Activated CD8-positive, alpha-beta memory T cell treated with anti-CD3 and anti-CD28 coated beads, Interleukin-2, amount 50 U/mL, for 1 hour (primary cell): ENCODE results near the gene VARS1.
"Not testable (repeated sequence)": the region's sequence is repeated elsewhere in the genome, so short reads cannot be mapped to it uniquely, and the experiment has no call there.

ENCODE experiments used
- DNase-seq: peaks from one replicate; pipeline ENCODE4 v3.0.0-alpha.2; 2020; ENCODE audit errors: extremely low read depth

The VARS1 gene

DNA sequence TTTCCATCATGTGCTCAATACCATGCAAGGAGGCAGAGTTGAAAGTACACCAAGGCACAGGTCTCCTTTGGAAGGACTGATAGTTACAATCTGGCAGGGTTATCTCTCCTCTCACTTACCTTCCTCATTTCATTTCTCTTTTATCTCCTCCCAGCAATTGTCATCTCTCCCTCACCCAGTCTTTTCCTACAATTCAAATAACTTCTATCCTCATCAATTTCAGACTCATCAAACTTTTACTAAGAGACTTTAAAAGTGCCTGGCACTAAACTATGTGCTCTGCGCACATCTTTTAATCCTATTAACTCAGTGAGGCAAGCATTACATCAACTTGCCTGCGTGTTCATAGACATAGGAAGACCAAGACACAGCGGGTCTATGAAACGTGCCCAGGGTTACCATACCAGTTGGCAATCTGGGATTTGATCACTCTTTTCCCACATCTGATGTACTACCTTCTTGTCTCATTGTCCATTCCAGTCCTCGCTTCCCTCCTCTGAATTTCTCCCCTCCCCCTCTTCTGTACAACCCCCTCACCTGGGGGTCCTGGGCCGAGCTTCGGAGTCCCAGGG lies 1.2 kb downstream of the VARS1 start:
- DNase-seq = no peak

DNA sequence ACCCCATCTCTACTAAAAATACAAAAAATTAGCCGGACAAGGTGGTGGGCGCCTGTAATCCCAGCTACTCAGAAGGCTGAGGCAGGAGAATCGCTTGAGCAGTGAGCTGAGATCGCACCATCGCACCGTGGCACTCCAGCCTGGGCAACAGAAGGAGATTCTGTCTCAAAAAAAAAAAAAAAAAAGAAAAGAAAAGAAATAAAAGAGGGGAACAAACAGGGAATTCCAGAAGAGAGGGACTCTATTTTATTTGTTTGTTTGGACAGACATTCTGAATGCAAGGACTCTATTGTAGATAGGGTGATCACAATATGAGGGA lies 1.7 kb downstream of the VARS1 start:
- DNase-seq = not testable (repeated sequence)

DNA sequence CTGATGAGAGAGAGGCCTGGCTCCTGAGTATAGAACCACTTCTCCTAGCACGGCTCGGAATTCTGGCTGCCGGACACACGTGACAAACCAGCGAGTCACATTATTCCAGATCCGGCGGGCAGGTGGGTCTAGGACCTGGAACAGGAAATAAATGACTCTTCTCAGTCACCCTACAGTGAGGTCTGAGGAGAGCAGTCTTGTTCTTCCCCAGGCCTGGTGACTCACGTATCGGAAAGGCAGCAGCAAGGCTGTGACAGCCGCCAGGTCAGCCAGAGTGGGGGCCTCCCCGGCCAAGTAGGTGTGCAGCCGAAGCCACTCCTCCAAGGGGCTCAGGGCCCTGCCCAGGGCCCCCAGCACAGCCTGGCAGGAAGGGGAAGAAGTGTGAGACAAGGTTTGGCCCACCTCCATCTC lies 2.8 kb downstream of the VARS1 start:
- DNase-seq = no peak

- no peak for DNase-seq
Observed at GRCh38 chr6:31792090-31792374, 3.5 kb downstream of the VARS1 start.

DNA sequence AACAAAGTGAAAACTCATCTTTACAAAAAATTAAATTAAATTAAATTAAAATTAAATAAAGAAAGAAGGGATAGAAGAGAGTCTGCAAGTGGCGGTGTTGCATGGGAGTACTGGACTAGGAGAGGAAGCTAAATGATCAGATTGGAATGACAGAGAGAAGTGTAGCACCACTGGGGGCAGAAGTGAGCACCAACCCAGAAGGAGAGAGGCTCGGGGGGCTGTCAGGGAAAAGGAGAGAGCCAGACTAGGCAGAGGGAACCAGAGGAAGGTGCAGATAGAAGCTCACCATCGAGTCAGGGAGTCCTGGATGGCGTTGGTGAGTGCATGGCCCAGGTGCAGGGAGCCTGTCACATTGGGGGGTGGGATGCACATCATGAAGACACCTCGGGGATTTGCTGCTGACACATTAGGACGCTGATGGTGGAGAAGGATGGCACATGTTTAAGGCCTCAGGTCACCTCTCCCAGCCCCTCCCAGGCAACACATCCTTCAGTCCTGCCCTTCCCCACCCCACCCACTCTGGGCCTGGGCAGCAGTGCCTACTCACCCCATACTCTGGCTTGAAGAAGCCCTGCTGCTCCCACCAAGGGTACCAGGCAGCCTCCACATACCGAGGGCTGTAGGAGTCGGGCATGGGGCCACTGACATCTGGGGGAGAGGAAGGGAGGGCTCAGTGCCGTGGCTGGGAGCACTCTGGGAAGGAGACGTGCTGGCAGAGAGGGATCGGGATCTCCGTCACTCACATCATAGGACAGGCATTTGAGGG lies 4.0 kb downstream of the VARS1 start:
- no peak for DNase-seq

DNA sequence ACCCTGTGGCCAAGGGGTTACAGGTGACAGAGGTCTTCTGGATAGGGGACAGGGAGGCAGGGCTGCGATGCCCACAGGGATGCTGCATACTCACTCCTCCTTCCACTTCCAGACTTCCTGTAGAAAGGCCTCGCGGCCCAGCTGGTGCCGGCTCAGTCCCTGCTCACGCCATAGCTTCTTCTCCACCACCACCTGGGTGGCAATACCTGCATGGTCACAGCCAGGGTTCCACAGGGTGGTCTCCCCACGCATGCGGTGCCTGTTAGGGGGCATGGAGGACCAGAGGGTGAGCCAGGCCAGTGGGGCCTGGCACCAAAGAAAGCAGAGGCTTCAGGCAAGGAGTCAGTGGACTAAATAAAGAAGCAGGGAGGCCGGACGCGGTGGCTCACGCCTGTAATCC lies 10.1 kb downstream of the VARS1 start:
- no peak for DNase-seq

DNA sequence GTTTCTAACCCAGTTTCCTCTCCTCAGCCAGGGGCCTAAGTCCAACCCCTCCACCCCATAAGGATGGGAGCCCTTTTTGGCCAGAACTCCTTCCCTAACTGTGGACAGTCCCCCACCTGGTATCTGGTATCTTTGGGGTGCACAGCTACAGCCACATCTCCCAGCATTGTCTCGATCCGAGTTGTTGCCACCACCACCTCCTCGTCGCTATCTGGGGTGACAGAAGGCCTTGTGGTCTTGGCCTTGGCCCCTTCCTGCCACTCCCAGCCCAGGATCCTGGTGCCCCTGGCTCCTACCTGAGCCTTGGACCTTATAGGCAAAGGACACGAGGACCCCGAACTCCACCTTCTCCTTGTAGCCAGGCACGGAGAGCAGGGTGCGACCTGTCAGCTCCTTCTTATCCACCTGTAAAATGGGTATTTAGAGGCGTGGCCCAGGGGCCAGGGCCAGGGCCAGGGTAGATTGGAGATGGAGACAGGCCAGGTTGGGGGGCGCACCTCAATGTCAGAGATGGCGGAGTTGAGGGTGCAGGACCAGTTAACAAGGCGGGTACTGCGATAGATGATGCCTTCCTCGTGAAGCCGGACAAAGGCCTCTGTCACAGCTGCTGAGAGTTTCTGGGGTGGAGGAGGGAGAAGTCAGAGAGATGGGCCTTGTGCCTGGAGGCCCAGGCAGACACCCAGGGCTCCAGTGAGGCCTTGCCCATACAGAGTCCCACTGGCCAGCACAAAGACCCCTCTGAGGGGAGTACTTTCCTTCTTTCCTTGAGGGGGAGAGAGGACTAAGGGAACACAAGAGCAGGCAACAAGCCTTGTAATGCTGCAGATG lies 11.2 kb downstream of the VARS1 start:
- DNase-seq = no peak

DNA sequence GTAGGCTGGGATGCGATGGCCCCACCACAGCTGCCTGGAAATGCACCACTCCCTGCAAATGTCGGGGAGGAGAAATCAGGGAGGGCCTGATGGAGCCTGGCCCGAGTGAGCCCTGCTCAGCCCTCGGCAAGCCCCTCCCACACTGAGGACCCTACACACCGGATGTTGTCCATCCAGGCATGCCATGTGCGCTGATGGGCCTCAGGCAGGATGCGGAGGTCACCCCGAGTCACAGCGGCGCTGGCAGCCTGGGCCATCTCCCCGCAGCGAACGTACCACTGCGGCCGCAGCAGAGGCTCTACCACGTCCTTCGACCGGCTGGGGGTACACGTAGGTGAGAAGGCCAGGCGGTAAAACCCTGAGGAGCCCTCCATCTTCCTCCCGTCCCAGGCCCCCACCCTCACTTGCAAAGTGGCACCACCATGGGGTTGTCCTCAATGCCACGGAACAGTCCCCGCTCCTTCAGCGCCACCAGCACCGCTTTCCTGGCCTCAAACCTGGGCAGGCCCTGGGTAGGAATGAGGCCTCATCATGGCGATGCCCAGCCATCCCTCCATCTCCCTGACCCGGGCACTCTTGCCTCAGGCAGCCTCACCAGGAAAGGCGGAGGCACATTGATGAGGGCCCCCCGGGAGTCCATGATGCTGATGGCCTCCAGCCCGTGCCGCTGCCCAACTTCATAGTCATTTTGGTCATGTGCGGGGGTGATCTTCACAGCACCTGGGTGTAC lies 13.3 kb downstream of the VARS1 start:
- DNase-seq = no peak

- no peak for DNase-seq
Observed at GRCh38 chr6:31781244-31782125, 14.1 kb downstream of the VARS1 start.

GRCh38 chr6:31780507-31781243 lies 14.9 kb downstream of the VARS1 start:
- no peak for DNase-seq

- no peak for DNase-seq
Observed at GRCh38 chr6:31779908-31780307, 15.6 kb downstream of the VARS1 start.

DNA sequence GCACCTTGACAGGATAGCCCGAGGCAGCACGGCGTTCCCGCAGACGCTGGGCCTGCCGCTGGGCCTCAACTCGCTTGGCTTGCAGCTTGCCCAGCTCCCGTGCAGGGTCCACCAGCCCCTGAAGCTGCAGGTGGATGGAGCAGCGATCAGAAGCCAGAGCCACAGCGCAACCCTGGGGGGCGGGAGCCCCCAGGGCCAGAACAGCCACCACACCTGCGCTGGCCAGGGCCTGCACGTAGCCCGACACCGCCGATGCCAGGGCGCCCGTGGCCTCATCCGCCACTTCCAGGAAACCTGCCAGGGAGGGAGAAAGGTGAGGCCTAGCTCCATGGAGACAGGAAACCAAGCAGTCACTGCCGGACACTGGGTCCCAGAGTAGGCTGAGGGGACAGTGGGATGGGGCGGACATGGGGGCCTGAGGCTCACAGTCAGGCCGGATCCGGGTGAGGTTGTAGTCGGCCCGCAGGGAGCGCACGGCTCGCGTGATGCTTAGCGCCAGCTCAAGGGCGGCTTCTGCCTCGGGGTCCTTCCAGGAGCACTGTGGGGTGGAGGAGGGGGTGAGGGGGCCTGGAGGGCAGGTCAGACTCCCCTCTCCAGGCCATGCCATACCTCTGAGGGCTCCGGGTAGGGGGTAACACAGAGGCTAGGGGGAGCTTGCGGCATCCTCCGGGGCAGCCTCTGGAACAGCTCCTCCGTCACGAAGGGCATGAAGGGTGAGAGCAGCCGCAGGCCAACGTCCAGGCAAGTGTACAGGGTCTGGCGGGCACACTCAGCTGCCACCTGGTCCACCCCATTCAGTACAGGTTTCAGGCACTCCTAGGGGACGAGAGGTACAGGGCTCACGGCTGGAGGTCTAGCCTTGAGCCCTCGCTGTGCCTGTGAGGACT lies 16.3 kb downstream of the VARS1 start:
- no peak for DNase-seq

GRCh38 chr6:31778193-31778592 lies 17.4 kb downstream of the VARS1 start:
- DNase-seq = no peak

DNA sequence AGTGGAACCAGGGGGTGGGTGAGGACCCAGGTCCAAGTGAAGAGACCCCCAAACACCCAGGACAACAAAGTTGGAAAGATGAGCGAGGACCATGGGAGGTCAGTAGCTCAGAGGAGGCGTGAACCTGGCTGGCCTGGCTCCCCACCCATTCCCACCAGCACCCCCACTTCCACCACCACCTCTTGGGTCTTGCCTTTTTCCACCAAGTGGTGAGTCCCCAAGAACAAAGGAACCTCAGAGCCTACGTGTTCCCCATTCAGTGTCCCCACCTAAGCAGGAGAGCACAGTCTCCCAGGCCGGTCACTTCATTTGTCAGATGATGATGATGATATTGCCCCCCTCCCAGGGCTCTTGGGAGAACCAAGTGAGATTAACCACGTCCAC lies 17.9 kb downstream of the VARS1 start:
- DNase-seq = no peak

GRCh38 chr6:31776989-31777666 lies 18.4 kb downstream of the VARS1 start, which contains the start of gene VWA7:
VWA7 (minus strand) TSS chr6:31777328; CDS start chr6:31776779, 549 bp downstream.
- no peak for DNase-seq

DNA sequence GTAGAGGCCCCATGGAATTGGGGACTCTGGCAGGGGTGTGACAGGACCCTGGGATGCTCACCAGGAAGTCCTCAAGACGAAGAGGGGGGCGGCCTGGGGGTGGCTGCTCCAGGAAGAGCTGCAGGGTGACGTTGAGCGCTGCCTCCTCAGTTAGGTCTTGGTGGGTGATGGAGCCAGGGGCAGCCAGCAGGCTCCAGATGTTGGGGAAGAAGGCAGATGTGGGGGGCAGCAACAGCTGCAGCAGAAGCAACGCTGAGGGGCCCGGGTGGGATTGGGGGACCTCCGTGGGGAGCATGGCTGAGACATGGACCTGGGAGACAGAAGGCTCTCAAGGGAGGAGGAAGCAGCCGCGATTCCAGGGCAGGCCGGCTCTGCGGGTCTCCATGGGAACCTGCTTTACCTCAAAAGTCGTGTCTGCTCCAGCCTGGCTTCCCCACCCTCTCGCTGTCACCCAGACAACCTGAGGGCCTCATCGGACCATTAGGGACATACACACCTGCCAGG lies 19.0 kb downstream of the VARS1 start:
- DNase-seq = no peak

- DNase-seq = no peak
Observed at GRCh38 chr6:31775633-31776484, 19.7 kb downstream of the VARS1 start.

- DNase-seq = no peak
Observed at GRCh38 chr6:31775184-31775583, 20.4 kb downstream of the VARS1 start.
